GM20000 (cell line): ENCODE results near the gene HDAC11.
"Not testable (repeated sequence)": the region's sequence is repeated elsewhere in the genome, so short reads cannot be mapped to it uniquely, and the experiment has no call there.

Experiments used
- DNase-seq: peaks from one replicate; pipeline ENCODE4 v3.0.0; 2012; ENCODE audit warnings: low spot score
- TF ChIP-seq, protein P1 (sequence below): IDR thresholded peaks from 2 replicates; pipeline ENCODE4 v1.5.1; 2012; ENCODE audit warnings: mild to moderate bottlenecking, control low read depth; ENCODE audit errors: extremely low read depth, missing control alignments

Gene HDAC11, protein sequence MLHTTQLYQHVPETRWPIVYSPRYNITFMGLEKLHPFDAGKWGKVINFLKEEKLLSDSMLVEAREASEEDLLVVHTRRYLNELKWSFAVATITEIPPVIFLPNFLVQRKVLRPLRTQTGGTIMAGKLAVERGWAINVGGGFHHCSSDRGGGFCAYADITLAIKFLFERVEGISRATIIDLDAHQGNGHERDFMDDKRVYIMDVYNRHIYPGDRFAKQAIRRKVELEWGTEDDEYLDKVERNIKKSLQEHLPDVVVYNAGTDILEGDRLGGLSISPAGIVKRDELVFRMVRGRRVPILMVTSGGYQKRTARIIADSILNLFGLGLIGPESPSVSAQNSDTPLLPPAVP

DNA sequence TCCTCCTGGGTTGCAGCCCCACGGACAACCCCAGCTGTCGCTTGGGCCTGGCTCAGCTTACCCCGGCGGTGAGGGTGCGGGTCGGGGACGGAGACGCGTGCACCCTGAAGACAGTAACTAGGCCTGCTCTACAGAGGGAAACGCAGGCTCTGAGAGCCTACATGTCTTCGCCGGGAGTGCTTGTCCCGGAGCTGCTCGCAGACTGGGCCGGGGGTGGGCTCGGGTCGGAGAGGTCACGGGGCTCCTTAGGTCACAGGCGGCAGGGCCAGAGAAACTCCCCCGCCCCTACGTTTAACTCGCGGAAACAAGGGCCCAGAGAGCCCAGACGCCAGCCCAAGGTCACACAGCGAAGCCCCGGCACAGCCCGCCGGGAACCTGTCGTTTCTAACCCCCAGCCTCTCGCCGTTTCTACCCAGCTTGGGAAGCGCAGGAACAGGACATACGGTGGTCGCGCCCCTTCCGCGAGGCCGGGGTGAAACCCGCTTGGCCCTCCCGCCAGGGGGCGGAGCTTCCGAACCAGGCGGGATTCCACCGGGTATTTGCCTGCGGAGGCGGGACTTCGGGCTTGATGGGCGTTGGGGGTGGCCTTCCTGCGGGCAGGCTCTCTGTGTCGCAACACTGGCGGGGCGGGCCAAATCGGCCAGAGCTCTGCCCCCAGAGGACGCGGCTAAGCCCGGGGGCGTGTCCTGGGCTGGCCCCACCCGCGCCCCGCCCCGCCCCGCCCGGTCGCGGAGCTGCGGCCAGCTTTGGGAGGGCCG lies at the start of gene HDAC11:
HDAC11 (plus strand) TSS at position 725 of the 758 bp plus-strand sequence. CDS start 42 bp downstream, outside the sequence.
- DNase-seq = peak; percentile 100
- TF ChIP-seq, protein P1, sequence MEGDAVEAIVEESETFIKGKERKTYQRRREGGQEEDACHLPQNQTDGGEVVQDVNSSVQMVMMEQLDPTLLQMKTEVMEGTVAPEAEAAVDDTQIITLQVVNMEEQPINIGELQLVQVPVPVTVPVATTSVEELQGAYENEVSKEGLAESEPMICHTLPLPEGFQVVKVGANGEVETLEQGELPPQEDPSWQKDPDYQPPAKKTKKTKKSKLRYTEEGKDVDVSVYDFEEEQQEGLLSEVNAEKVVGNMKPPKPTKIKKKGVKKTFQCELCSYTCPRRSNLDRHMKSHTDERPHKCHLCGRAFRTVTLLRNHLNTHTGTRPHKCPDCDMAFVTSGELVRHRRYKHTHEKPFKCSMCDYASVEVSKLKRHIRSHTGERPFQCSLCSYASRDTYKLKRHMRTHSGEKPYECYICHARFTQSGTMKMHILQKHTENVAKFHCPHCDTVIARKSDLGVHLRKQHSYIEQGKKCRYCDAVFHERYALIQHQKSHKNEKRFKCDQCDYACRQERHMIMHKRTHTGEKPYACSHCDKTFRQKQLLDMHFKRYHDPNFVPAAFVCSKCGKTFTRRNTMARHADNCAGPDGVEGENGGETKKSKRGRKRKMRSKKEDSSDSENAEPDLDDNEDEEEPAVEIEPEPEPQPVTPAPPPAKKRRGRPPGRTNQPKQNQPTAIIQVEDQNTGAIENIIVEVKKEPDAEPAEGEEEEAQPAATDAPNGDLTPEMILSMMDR = no peak

DNA sequence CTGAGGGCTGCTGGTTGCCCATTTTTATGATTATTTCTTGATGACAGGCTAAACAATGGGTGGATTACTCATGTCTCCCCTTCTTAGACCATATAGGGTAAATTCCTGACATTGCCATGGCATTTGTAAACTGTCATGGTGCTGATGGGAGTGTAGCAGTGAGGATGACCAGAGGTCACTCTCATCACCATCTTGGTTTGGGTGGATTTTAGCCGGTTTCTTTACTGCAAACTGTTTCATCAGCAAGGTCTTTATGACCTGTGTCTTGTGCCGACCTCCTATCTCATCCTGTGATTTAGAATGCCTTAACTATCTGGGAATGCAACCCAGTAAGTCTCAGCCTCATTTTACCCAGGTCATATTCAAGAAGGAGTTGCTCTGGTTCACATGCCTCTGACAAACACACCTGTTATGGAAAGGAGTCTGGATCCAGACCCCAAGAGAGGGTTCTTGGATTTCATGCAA lies 49.7 kb upstream of the HDAC11 start:
- not testable (repeated sequence) for DNase-seq

DNA sequence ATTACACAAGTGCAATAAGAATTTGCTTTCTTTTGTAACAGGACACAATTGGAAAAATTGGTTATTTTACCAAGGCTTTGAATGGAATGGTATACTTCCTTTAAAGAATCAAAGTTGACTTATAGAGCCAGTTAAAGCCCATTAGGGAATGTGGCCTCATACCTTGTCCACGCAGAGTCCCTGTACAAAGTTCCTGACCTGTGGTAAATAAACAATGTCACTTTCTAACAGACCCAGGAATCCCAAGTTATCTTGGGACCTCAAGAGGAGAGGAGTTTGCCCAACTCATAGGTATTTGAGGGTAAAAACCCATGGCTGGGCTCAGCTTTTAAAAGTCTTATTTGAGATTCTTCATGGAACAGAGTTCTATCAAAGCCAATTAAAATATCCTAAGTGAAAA lies 48.0 kb upstream of the HDAC11 start:
- no peak for DNase-seq
- TF ChIP-seq, protein P1 = no peak

DNA sequence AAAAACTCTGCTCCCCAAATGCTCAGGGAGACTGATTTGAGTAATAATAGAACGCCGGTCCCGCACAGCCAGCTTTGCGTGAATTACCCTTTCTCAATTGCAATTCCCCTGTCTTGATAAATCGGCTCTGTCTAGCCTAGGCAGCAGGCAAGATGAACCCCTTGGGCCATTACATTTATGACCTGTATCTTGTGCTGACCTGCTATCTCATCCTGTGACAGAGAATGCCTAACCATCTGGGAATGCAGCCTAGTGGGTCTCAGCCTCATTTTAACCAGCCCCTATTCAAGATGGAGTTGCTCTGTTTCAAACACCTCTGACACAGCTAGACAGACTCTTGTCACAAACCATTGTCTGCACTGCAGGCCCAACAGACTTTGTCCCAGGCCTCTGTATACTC lies 46.2 kb upstream of the HDAC11 start:
- TF ChIP-seq, protein P1 = no peak
- DNase-seq = no peak

DNA sequence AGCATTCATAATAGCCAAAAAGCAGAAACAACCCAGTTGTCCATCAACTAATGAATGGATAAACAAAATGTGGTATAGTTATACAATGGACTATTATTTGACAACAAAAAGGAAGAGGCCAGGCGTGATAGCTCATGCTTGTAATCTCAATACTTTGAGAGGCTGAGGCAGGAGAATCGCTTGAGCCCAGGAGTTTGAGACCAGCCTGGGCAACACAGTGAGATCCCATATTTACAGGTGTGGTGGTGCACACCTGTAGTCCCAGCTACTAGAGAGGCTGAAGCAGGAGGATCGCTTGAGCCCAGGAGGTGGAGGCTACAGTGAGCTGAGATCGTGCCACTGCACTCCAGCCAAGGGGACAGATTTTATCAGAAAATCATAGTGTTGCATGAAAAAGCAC lies 43.9 kb upstream of the HDAC11 start:
- not testable (repeated sequence) for DNase-seq

DNA sequence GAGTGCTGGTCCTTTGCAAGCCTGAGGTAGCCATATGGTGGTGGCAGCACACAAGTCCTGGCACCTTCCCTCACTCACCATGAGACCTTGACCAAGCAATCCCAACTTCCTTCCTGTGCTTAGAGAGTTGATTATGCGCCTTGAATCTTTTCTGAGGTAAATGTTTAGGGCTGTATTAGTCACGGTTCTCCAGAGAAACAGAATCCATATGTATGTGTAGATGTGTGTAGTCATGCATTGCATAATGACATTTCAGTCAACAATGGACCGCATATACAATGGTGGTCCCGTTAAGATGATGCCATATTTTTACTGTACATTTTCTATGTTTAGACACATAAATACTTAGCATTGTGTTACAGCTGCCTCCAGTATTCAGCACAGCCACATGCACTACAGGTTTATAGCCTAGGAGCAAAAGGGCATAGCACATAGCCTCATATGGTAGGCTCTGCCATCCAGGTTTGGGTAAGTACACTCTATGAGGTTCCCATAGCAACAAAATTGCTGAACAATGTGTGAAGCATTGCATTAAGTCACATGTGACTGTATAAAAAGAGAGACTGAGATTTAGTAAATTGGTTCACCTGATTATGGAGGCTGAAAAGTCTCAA lies 39.8 kb upstream of the HDAC11 start:
- TF ChIP-seq, protein P1 = no peak
- no peak for DNase-seq

DNA sequence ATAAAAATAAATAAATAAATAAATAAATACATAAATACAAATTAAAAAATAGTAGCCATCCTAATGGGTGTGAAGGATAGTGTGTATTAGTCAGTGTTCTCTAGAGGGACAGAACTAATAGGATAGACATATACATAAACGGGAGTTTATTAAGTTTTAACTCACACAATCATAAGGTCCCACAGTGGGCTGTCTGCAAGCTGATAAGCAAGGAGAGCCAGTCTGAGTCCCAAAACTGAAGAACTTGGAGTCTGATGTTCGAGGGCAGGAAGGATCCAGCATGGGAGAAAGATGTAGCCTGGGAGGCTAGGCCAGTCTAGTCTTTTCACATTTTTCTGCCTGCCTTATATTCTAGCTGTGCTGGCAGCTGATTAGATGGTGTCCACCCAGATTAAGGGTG lies 37.2 kb upstream of the HDAC11 start:
- not testable (repeated sequence) for DNase-seq

DNA sequence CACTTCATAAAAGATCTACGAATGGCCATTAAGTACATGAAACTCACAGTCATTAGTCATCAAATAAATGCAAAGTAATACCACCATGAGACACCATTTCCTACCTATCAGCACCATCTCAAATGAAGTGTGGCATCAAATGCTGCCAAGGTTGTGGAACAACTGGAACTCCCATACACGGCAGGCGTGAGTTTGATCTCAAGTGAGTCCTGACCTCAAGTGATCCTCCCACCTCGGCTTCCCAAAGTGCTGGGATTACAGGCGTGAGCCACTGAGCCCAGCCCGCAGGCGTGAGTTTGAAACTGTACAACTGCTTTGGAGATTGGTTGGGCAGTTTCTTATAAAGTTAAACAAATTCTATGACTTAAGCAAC lies 28.8 kb upstream of the HDAC11 start:
- no peak for DNase-seq
- TF ChIP-seq, protein P1 = no peak
